Measurements from ENCODE around the gene APEX1.
"Not testable (repeated sequence)": the region's sequence is repeated elsewhere in the genome, so short reads cannot be mapped to it uniquely, and the experiment has no call there.

The APEX1 gene

DNA sequence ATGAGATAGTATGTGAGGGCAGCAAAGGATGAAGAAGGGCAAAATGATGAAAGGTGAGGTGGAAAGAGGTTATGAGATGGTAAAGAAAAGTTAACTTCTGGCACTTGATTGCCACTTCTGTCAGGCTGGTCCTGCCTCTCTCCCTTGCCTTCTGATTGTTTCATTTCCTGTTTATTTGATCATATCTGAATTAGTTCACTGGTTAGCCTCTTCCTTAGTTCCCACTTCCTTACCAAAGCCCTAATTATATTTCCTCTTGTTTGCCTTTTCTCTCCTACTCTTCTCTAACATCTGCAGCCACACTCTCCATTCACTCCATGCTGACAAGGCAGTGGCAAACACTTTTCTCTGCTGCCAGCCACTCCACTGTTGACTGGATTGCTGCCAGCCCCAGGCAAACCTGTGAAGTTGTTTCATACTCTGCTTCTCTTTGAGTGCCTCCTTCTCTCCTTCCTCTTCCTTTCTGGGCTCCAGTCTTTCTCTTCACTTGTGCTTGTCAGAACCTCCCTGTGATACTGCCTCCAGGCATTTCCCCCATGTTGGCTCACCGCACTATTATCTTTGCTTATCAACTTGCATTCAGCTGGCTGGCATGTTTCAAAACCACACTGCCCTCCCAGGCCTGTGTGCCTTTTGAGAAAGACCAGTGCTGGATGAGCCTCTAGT lies 22.3 kb downstream of the APEX1 start:
- DNase-seq: no peak

DNA sequence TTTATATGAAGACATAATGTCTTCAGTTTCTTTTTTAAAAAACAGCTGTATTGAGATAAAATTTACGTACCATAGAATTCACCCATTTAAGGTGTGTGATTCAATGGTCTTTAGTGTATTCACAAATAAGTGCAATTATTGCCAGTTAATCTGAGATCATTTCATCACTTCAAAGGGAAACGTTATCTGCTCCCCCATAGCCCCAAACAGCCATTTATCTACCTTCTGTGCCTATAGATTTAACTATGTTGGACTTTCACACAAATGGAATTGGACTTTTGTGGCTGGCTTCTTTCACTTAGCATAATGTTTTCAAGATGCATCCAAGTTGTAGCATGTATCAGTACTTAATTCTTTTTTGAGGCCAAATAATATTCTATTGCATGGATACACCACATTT lies 23.9 kb downstream of the APEX1 start:
- DNase-seq: no peak

- DNase-seq: no peak
Observed at GRCh38 chr14:20482382-20482781, 27.4 kb downstream of the APEX1 start.

GRCh38 chr14:20485900-20486299 lies 30.9 kb downstream of the APEX1 start:
- DNase-seq: no peak

GRCh38 chr14:20486684-20487395 lies 31.8 kb downstream of the APEX1 start:
- DNase-seq: no peak

DNA sequence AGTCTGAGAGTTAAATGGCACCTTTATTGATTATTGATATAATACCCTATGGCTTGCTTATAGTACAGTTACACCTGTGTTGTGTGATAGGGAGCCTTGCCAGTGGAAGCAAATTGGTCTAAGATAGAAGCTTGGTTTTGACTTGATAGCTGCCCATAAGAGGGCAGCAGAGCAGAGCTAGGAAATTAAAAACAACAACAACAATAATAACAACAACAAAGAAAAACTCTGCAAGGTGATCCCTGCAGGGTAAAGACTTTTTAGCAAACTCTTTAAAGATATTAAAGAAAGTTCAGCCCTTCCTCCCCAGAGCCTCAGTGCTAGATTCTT lies 32.3 kb downstream of the APEX1 start:
- no peak for DNase-seq

GRCh38 chr14:20489093-20489994 lies 34.3 kb downstream of the APEX1 start:
- no peak for DNase-seq

- DNase-seq: no peak
Observed at GRCh38 chr14:20490563-20490962, 35.5 kb downstream of the APEX1 start.

- DNase-seq: no peak
Observed at GRCh38 chr14:20492486-20492885, 37.5 kb downstream of the APEX1 start.

DNA sequence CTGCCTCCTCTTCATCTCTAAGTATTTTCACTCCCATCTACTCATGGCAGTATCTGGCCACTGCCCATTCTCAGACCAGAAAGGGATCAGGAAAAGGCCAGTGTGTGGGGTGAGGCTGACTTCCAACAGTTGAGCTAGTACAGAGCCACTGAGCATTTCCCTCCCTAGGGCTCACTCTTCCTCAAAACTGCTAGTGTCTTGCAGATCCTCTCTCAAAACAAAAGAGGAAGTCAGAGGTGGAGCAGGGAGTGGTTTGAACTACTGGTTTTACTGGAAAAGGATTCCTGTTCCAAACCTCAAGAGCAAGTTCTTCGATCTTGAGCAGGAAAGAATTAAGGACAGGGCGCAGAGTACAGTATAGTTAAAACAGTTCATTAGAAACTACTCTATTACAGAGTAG lies 38.6 kb downstream of the APEX1 start:
- no peak for DNase-seq

- no peak for DNase-seq
Observed at GRCh38 chr14:20494935-20495766, 40.1 kb downstream of the APEX1 start.

- no peak for DNase-seq
Observed at GRCh38 chr14:20498622-20499021, 43.6 kb downstream of the APEX1 start.

- DNase-seq: no peak
Observed at GRCh38 chr14:20499108-20499507, 44.1 kb downstream of the APEX1 start.

- no peak for DNase-seq
Observed at GRCh38 chr14:20499881-20500280, 44.9 kb downstream of the APEX1 start.

- no peak for DNase-seq
Observed at GRCh38 chr14:20501346-20501745, 46.3 kb downstream of the APEX1 start.

GRCh38 chr14:20503898-20504297 lies 48.9 kb downstream of the APEX1 start:
- no peak for DNase-seq

GRCh38 chr14:20506276-20506675 lies 51.2 kb downstream of the APEX1 start:
- DNase-seq: not testable (repeated sequence)

DNA sequence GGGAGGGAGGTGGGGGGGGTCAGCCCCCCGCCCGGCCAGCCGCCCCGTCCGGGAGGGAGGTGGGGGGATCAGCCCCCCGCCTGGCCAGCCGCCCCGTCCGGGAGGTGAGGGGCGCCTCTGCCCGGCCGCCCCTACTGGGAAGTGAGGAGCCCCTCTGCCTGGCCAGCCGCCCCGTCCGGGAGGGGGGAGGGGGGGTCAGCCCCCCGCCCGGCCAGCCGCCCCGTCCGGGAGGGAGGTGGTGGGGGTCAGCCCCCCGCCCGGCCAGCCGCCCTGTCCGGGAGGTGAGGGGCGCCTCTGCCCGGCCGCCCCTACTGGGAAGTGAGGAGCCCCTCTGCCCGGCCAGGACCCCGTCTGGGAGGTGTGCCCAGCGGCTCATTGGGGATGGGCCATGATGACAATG lies 51.7 kb downstream of the APEX1 start:
- not testable (repeated sequence) for DNase-seq

Measured in SHP77 (cell line).